Stimulated activated naive CD8-positive, alpha-beta T cell treated with anti-CD3 and anti-CD28 coated beads, Interleukin-15, amount 100 ng/mL, for 72 hours (primary cell): Measurements from ENCODE around the gene ATXN7L3.
"Not testable (repeated sequence)": the region's sequence is repeated elsewhere in the genome, so short reads cannot be mapped to it uniquely, and the experiment has no call there.

Experiments used
- ATAC-seq: fragments of 150-1000 bp; cut with Tn5 transposase; 2 replicates; pipeline ENCODE4 v1.10.0; 2021; ENCODE audit warnings: mild to moderate bottlenecking, moderate library complexity
- DNase-seq, 2 donors: peaks; one replicate each; pipeline ENCODE4 v3.0.0; 2021 to 2022
- H3K27ac Mint-ChIP-seq, 2 donors: one replicate each; pipeline ENCODE4 v1.8.0; 2022; ENCODE audit warnings: mild to moderate bottlenecking in 2 of 2, mixed read lengths in 2 of 2, moderate library complexity in 2 of 2
- H3K27me3 Mint-ChIP-seq: one replicate; pipeline ENCODE4 v1.8.0; 2022; ENCODE audit warnings: mixed read lengths
- H3K4me1 Mint-ChIP-seq: one replicate; pipeline ENCODE4 v1.8.0; 2022; ENCODE audit warnings: mild to moderate bottlenecking, mixed read lengths
- H3K4me3 Mint-ChIP-seq, 2 donors: one replicate each; pipeline ENCODE4 v1.8.0; 2022; ENCODE audit warnings: mild to moderate bottlenecking in 2 of 2, mixed read lengths in 2 of 2, moderate library complexity in 1 of 2
- H3K9me3 Mint-ChIP-seq, 2 donors: one replicate each; pipeline ENCODE4 v1.8.0; 2022; ENCODE audit warnings: mixed read lengths in 2 of 2

ATXN7L3 gene

GRCh38 chr17:44146375-44147346, 53.0 kb downstream of the ATXN7L3 start:
- H3K27ac Mint-ChIP-seq = no peak overlapping the region
- ATAC-seq (no peak), DNase-seq (no peak)
- no peaks in the 10 kb centered on the region for H3K27me3 Mint-ChIP-seq
- H3K4me3 Mint-ChIP-seq = no peak overlapping the region
- peaks cover 11% of the 10 kb centered on the region for H3K4me1 Mint-ChIP-seq
- H3K9me3 Mint-ChIP-seq = no peaks in the 10 kb centered on the region

DNA sequence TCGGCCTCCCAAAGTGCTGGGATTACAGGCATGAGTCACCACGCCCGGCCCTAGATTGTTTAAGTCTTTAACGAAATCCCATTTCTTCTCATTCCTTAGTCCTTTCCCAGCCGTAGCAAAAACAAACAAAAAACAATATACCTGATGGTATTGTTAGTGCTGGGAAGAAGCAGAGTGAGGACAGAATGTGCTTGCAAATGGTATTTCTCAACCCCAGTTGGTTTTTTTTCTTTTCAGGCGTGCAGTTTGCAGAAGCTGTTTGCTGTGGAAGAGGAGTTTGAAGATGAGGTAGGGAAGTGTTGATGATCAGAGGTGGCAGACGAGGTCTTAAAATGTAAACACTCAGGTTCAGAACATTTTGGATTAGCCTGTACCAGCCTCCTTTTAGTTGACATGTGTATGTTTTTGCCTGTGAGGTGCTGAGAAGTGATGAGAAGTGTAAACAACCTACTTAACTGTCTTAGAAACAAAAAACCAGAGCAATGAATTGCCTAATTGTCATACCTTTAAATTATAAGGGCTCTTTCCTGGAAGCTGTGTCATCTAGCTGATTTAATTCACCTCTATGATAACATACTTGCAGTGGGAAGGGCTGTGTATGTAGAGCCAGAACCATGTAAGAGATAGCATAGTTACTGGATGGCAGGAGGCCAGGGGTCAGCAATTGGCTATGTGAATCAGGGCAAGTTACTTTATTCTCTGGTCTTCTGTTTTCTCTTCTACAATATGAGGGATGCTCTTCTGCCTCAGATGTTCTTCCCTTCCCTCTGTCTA, 54.5 kb downstream of the ATXN7L3 start:
- H3K27me3 Mint-ChIP-seq = no peaks in the 10 kb centered on the region
- no peak overlapping the region for H3K27ac Mint-ChIP-seq
- H3K9me3 Mint-ChIP-seq = no peaks in the 10 kb centered on the region
- DNase-seq (no peak), ATAC-seq (no peak)
- H3K4me1 Mint-ChIP-seq = peaks cover 18% of the 10 kb centered on the region
- H3K4me3 Mint-ChIP-seq = no peak overlapping the region

GRCh38 chr17:44143921-44144320, 55.8 kb downstream of the ATXN7L3 start:
- H3K9me3 Mint-ChIP-seq, DNase-seq, H3K27me3 Mint-ChIP-seq, H3K27ac Mint-ChIP-seq, ATAC-seq: not testable (repeated sequence)
- peak overlapping the region; percentile 39 to 50 for H3K4me3 Mint-ChIP-seq
- peaks cover 13% of the 10 kb centered on the region for H3K4me1 Mint-ChIP-seq
